Left ventricle myocardium inferior (tissue), 1 donor: ENCODE measurements around the gene PLPP2. TPM values are rescaled to one million over a fixed set of nuclear protein-coding genes. Genes with fewer than 3 reads are reported as not detected.

Experiments
- DNase-seq: peaks from one replicate; pipeline ENCODE4 v3.0.0-alpha.2; 2020
- H3K27ac ChIP-seq: fragments of 200-600 bp; replicated peaks from 2 replicates; pipeline ENCODE4 v1.8.0; 2021
- H3K27me3 ChIP-seq: fragments of 200-600 bp; 2 replicates; pipeline ENCODE4 v1.8.0; 2021; ENCODE audit warnings: low read depth
- H3K36me3 ChIP-seq: fragments of 200-600 bp; 2 replicates; pipeline ENCODE4 v1.8.0; 2021
- H3K4me1 ChIP-seq: fragments of 200-600 bp; 2 replicates; pipeline ENCODE4 v1.8.0; 2021
- H3K4me3 ChIP-seq: fragments of 200-600 bp; 2 replicates; pipeline ENCODE4 v1.8.0; 2021; ENCODE audit warnings: mild to moderate bottlenecking, moderate library complexity
- H3K9me3 ChIP-seq: fragments of 200-600 bp; replicated peaks from 2 replicates; pipeline ENCODE4 v1.8.0; 2021
- CTCF ChIP-seq: fragments of 200-600 bp; IDR thresholded peaks from 2 replicates; pipeline ENCODE4 v1.8.0; 2021; ENCODE audit warnings: antibody characterized with exemption, mild to moderate bottlenecking, borderline replicate concordance
- intact Hi-C: fragments of 100-400 bp; cut with micrococcal nuclease; formaldehyde crosslinking; loops from one replicate; pipeline ENCODE4 v1.11.0; 2022
- total RNA-seq: library from RNA; stranded (reverse); fragmentation: NEBNext Ultra II Directional; extraction: Animal tissue kit (Norgen Biotek cat#: 25700); gene quantifications from one replicate; pipeline ENCODE4 v1.2.1, GENCODE V29; 2021
- donor health status: DM: no; HTN: yes; CAD: no; lungs with severe emphysema.

PLPP2 gene
- total RNA-seq, 1 donor from 2014 or later: not detected

- intact Hi-C loops: no loop called here
- no peak for TF ChIP-seq CTCF
- DNase-seq: no peak
- no peaks in the 10 kb centered on the region for H3K4me1 ChIP-seq
- no peaks in the 10 kb centered on the region for H3K9me3 ChIP-seq
- H3K36me3 ChIP-seq: no peaks in the 10 kb centered on the region
- H3K27me3 ChIP-seq: peaks cover 80% of the 10 kb centered on the region
- H3K27ac ChIP-seq: no peak overlapping the region
- H3K4me3 ChIP-seq: no peak overlapping the region
These were observed 12.0 kb downstream of the PLPP2 start for GRCh38 chr19:279231-279630.

- H3K4me3 ChIP-seq: no peak overlapping the region
- no peaks in the 10 kb centered on the region for H3K4me1 ChIP-seq
- no peaks in the 10 kb centered on the region for H3K36me3 ChIP-seq
- peaks cover 79% of the 10 kb centered on the region for H3K27me3 ChIP-seq
- intact Hi-C loops: no loop called here
- no peaks in the 10 kb centered on the region for H3K9me3 ChIP-seq
- H3K27ac ChIP-seq: no peak overlapping the region
- DNase-seq: no peak
- TF ChIP-seq CTCF: no peak
These were observed 13.5 kb downstream of the PLPP2 start for GRCh38 chr19:277581-278165.

GRCh38 chr19:277131-277530 is 14.1 kb downstream of the PLPP2 start:
- no peak overlapping the region for H3K27ac ChIP-seq
- TF ChIP-seq CTCF: no peak
- no peak overlapping the region for H3K4me3 ChIP-seq
- no peaks in the 10 kb centered on the region for H3K4me1 ChIP-seq
- peaks cover 74% of the 10 kb centered on the region for H3K27me3 ChIP-seq
- intact Hi-C loops: no loop called here
- no peak for DNase-seq
- H3K36me3 ChIP-seq: no peaks in the 10 kb centered on the region
- H3K9me3 ChIP-seq: no peaks in the 10 kb centered on the region

- Histone ChIP-seq H3K36me3 (no peaks in the 10 kb centered on the region), H3K27ac (no peak overlapping the region), H3K4me1 (no peaks in the 10 kb centered on the region), H3K27me3 (peaks cover 71% of the 10 kb centered on the region), H3K4me3 (no peak overlapping the region), H3K9me3 (no peaks in the 10 kb centered on the region)
- no peak for DNase-seq
- intact Hi-C loops: no loop called here
- no peak for TF ChIP-seq CTCF
These were observed 15.1 kb downstream of the PLPP2 start for GRCh38 chr19:275958-276646.

GRCh38 chr19:275000-275399 is 16.2 kb downstream of the PLPP2 start:
- peaks cover 62% of the 10 kb centered on the region for H3K27me3 ChIP-seq
- DNase-seq: no peak

More at GRCh38 chr19:275000-275399, 16.2 kb downstream of the PLPP2 start:
- intact Hi-C loops: no loop called here
- no peak overlapping the region for H3K27ac ChIP-seq
- no peak overlapping the region for H3K4me3 ChIP-seq
- TF ChIP-seq CTCF: no peak
- H3K36me3 ChIP-seq: no peaks in the 10 kb centered on the region
- no peaks in the 10 kb centered on the region for H3K4me1 ChIP-seq
- no peaks in the 10 kb centered on the region for H3K9me3 ChIP-seq
